ENCODE results near the gene CLIP1.

DNA sequence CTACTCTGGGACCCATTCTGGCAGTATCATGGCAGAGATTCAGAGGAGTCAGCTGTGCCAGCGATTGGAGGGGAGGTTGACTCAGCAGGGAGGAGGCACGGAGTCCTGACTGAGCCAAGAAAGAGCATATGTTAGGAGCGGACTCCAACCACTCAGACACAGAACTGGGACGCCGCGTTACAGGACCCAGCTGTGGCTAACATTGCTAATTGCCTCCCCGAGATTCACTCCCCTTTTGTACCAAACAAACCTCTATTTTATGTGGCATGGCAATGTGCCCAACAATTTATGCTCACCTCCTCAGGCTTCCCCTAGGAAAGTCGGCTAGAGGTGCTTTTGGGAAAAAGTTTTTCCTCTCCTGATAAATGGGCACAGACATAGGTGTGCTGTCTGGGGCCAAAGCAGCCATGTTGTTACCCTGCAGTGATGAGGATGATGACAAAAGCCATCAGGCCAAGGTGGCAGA is 15.2 kb upstream of the CLIP1 start:
- TF ChIP-seq, protein P1, sequence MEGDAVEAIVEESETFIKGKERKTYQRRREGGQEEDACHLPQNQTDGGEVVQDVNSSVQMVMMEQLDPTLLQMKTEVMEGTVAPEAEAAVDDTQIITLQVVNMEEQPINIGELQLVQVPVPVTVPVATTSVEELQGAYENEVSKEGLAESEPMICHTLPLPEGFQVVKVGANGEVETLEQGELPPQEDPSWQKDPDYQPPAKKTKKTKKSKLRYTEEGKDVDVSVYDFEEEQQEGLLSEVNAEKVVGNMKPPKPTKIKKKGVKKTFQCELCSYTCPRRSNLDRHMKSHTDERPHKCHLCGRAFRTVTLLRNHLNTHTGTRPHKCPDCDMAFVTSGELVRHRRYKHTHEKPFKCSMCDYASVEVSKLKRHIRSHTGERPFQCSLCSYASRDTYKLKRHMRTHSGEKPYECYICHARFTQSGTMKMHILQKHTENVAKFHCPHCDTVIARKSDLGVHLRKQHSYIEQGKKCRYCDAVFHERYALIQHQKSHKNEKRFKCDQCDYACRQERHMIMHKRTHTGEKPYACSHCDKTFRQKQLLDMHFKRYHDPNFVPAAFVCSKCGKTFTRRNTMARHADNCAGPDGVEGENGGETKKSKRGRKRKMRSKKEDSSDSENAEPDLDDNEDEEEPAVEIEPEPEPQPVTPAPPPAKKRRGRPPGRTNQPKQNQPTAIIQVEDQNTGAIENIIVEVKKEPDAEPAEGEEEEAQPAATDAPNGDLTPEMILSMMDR (conservative IDR thresholded peaks at IDR 0.05 in 1 of 2, IDR thresholded peaks at IDR 0.05 in 1 of 2; ENCODE audit: extremely low read depth in 1 of 2, insufficient read depth in 1 of 2, low read depth in 1 of 2, low read length in 2 of 2): no peak
- TF ChIP-seq EZH2 (IDR thresholded peaks at IDR 0.05; ENCODE audit: borderline replicate concordance, low read length): no peak
